GM10248 (cell line): ENCODE measurements around the gene NAA40.

ENCODE experiments used
- CTCF ChIA-PET: fragments of 300-600 bp; sonication (Branson Sonifier 250); formaldehyde crosslinking; extraction: SDS; loops from one replicate; lab custom pipeline; 2021; ENCODE audit warnings: antibody characterized with exemption; lab: Yijun Ruan, JAX
- POLR2A ChIA-PET: fragments of 350-650 bp; sonication (Branson Sonifier 250); formaldehyde crosslinking; extraction: SDS; loops from one replicate; lab custom pipeline; 2020; ENCODE audit warnings: antibody characterized with exemption; lab: Yijun Ruan, JAX
- DNase-seq: peaks from one replicate; pipeline ENCODE4 v3.0.0; 2012; ENCODE audit errors: extremely low spot score
- CTCF ChIP-seq: IDR thresholded peaks from 2 replicates; pipeline ENCODE4 v1.5.1; 2012; ENCODE audit warnings: mild to moderate bottlenecking, low read depth; ENCODE audit errors: extremely low read depth, missing control alignments, control extremely low read depth

Gene NAA40

GRCh38 chr11:63941901-63942300 is 3.1 kb downstream of the NAA40 start:
- POLR2A ChIA-PET: no interaction called here
- TF ChIP-seq CTCF: no peak
- CTCF ChIA-PET: interaction anchor here (0.6 to 7.0 kb wide), 4 partner anchors 10 to 105 kb away, joined by 3 to 129 read pairs (median 4); partner anchors contain the start of gene MARK2
- no peak for DNase-seq

GRCh38 chr11:63942803-63943202 is 4.0 kb downstream of the NAA40 start:
- DNase-seq: no peak
- no peak for TF ChIP-seq CTCF
- ChIA-PET POLR2A (no interaction called here), CTCF (interaction anchor here (1.1 to 7.0 kb wide), 5 partner anchors 9 to 175 kb away, joined by 3 to 129 read pairs (median 4); partner anchors contain the start of gene MARK2)

GRCh38 chr11:63944987-63945386 is 6.2 kb downstream of the NAA40 start:
- POLR2A ChIA-PET: interaction anchor here (0.6 kb wide), 2 partner anchors 32 to 239 kb away, joined by 4 to 6 read pairs; no protein-coding TSS in a partner anchor
- DNase-seq: no peak
- CTCF ChIA-PET: interaction anchor here (0.6 to 7.0 kb wide), 17 partner anchors 11 to 177 kb away, joined by 3 to 129 read pairs (median 6); partner anchors contain the start of genes MARK2 and ZFTA
- no peak for TF ChIP-seq CTCF

GRCh38 chr11:63945477-63946163 is 6.8 kb downstream of the NAA40 start:
- POLR2A ChIA-PET: no interaction called here
- TF ChIP-seq CTCF: peak; percentile 76
- CTCF ChIA-PET: interaction anchor here (0.7 to 7.0 kb wide), 24 partner anchors 9 to 196 kb away, joined by 3 to 129 read pairs (median 5); partner anchors contain the start of genes MARK2, RCOR2 and ZFTA
- DNase-seq: peak; percentile 64

- ChIA-PET CTCF (interaction anchor here (0.7 to 4.5 kb wide), 11 partner anchors 10 to 184 kb away, joined by 3 to 23 read pairs (median 4); partner anchors contain the start of gene ZFTA), POLR2A (interaction anchor here (0.6 kb wide), 1 partner anchor 13 kb away, joined by 4 read pairs; the partner anchor contains the start of gene NAA40)
- no peak for TF ChIP-seq CTCF
- peak; percentile 65 for DNase-seq
Measured at GRCh38 chr11:63951779-63952536, 13.2 kb downstream of the NAA40 start.

GRCh38 chr11:63952570-63952969 is 13.8 kb downstream of the NAA40 start:
- ChIA-PET POLR2A (no interaction called here), CTCF (interaction anchor here (0.7 to 4.5 kb wide), 9 partner anchors 9 to 185 kb away, joined by 3 to 23 read pairs (median 5); partner anchors contain the start of gene ZFTA)
- no peak for DNase-seq
- no peak for TF ChIP-seq CTCF
